ENCODE data around the gene KLK10.

DNA sequence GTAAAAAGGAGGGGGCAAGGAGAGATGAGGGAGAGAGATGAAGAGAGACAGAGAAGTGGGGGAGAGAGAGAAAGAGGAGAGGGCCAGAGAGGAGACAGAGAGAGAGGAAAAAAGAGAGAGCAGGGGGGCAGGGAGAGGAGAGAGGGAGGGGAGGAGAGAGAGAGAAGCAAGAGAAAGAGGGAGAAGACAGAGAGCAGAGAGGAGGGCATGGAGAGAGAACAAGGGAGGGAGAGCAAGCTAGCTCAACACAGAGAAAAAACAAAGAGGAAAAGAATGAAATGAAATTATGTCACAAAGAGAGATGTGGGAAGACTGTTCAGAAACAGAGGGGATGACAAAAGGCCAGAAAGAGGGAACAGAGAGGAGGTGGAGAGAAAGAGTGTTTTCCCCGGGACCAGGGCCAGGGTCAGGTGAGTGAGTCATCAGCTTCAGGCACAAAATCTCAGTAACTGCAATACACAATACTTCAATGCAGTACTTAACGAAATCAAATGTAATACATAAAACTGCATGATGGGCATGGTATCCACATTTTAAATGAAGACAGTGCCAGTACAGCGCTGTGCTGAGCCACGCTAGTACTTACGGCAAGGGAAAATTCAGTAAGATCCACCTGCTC lies 40.6 kb downstream of the KLK10 start:
- TF ChIP-seq, protein P1, sequence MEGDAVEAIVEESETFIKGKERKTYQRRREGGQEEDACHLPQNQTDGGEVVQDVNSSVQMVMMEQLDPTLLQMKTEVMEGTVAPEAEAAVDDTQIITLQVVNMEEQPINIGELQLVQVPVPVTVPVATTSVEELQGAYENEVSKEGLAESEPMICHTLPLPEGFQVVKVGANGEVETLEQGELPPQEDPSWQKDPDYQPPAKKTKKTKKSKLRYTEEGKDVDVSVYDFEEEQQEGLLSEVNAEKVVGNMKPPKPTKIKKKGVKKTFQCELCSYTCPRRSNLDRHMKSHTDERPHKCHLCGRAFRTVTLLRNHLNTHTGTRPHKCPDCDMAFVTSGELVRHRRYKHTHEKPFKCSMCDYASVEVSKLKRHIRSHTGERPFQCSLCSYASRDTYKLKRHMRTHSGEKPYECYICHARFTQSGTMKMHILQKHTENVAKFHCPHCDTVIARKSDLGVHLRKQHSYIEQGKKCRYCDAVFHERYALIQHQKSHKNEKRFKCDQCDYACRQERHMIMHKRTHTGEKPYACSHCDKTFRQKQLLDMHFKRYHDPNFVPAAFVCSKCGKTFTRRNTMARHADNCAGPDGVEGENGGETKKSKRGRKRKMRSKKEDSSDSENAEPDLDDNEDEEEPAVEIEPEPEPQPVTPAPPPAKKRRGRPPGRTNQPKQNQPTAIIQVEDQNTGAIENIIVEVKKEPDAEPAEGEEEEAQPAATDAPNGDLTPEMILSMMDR (IDR thresholded peaks at IDR 0.05; ENCODE audit: low read depth, low read length), result no peak
- TF ChIP-seq EZH2phosphoT487 (IDR thresholded peaks at IDR 0.05; ENCODE audit: low read depth), result no peak
